HEK293 (cell line): ENCODE results near the gene EGFLAM.

ENCODE experiments used
- ZNF626 ChIP-seq: fragments of 450-650 bp; sonication (Bioruptor Pico); formaldehyde crosslinking; IDR thresholded peaks from 2 replicates; pipeline ENCODE4 v1.5.1; 2018; ENCODE audit warnings: missing biosample characterization, missing genetic modification characterization, inconsistent platforms
- TF ChIP-seq, protein P1 (sequence below): fragments of 450-650 bp; formaldehyde crosslinking; IDR thresholded peaks from 2 replicates; pipeline ENCODE4 v1.5.1; 2016; ENCODE audit warnings: missing biosample characterization, missing genetic modification characterization
- TF ChIP-seq, protein P2 (sequence below): fragments of 450-650 bp; formaldehyde crosslinking; IDR thresholded peaks from 2 replicates; pipeline ENCODE4 v1.5.1; 2017; ENCODE audit warnings: missing biosample characterization, mild to moderate bottlenecking, missing genetic modification characterization, moderate library complexity
- TF ChIP-seq, protein P3 (sequence below): fragments of 450-650 bp; formaldehyde crosslinking; IDR thresholded peaks from 2 replicates; pipeline ENCODE4 v1.5.1; 2016; ENCODE audit warnings: missing biosample characterization, missing genetic modification characterization, borderline replicate concordance

The EGFLAM gene

DNA sequence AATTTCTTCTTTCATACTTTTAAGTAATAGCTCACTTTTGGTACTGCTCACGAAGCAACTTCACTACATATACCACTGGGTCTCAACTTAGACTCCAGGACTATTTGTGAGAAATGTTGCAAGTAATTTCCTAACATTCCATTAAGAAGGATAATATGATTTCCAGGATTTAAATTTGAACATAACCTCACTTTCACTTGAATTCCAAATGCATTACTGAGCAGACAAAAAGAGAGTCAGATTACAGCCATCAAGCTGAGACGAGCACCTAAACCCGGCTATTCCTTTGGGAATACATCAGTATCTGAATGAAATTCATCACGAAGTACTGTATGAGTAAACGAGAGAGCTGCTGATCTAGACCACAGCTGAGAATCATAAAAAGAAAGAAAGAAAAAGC is 250.8 kb downstream of the EGFLAM start (continued):
- TF ChIP-seq, protein P1, sequence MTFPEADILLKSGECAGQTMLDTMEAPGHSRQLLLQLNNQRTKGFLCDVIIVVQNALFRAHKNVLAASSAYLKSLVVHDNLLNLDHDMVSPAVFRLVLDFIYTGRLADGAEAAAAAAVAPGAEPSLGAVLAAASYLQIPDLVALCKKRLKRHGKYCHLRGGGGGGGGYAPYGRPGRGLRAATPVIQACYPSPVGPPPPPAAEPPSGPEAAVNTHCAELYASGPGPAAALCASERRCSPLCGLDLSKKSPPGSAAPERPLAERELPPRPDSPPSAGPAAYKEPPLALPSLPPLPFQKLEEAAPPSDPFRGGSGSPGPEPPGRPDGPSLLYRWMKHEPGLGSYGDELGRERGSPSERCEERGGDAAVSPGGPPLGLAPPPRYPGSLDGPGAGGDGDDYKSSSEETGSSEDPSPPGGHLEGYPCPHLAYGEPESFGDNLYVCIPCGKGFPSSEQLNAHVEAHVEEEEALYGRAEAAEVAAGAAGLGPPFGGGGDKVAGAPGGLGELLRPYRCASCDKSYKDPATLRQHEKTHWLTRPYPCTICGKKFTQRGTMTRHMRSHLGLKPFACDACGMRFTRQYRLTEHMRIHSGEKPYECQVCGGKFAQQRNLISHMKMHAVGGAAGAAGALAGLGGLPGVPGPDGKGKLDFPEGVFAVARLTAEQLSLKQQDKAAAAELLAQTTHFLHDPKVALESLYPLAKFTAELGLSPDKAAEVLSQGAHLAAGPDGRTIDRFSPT (tag by site-specific recombination), result 0 out of 2 replicates have a peak, but pooled peaks have one; percentile 14
- TF ChIP-seq, protein P2, sequence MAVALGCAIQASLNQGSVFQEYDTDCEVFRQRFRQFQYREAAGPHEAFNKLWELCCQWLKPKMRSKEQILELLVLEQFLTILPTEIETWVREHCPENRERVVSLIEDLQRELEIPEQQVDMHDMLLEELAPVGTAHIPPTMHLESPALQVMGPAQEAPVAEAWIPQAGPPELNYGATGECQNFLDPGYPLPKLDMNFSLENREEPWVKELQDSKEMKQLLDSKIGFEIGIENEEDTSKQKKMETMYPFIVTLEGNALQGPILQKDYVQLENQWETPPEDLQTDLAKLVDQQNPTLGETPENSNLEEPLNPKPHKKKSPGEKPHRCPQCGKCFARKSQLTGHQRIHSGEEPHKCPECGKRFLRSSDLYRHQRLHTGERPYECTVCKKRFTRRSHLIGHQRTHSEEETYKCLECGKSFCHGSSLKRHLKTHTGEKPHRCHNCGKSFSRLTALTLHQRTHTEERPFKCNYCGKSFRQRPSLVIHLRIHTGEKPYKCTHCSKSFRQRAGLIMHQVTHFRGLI (tag by site-specific recombination), result no peak
- TF ChIP-seq ZNF626, result no peak
- TF ChIP-seq, protein P3, sequence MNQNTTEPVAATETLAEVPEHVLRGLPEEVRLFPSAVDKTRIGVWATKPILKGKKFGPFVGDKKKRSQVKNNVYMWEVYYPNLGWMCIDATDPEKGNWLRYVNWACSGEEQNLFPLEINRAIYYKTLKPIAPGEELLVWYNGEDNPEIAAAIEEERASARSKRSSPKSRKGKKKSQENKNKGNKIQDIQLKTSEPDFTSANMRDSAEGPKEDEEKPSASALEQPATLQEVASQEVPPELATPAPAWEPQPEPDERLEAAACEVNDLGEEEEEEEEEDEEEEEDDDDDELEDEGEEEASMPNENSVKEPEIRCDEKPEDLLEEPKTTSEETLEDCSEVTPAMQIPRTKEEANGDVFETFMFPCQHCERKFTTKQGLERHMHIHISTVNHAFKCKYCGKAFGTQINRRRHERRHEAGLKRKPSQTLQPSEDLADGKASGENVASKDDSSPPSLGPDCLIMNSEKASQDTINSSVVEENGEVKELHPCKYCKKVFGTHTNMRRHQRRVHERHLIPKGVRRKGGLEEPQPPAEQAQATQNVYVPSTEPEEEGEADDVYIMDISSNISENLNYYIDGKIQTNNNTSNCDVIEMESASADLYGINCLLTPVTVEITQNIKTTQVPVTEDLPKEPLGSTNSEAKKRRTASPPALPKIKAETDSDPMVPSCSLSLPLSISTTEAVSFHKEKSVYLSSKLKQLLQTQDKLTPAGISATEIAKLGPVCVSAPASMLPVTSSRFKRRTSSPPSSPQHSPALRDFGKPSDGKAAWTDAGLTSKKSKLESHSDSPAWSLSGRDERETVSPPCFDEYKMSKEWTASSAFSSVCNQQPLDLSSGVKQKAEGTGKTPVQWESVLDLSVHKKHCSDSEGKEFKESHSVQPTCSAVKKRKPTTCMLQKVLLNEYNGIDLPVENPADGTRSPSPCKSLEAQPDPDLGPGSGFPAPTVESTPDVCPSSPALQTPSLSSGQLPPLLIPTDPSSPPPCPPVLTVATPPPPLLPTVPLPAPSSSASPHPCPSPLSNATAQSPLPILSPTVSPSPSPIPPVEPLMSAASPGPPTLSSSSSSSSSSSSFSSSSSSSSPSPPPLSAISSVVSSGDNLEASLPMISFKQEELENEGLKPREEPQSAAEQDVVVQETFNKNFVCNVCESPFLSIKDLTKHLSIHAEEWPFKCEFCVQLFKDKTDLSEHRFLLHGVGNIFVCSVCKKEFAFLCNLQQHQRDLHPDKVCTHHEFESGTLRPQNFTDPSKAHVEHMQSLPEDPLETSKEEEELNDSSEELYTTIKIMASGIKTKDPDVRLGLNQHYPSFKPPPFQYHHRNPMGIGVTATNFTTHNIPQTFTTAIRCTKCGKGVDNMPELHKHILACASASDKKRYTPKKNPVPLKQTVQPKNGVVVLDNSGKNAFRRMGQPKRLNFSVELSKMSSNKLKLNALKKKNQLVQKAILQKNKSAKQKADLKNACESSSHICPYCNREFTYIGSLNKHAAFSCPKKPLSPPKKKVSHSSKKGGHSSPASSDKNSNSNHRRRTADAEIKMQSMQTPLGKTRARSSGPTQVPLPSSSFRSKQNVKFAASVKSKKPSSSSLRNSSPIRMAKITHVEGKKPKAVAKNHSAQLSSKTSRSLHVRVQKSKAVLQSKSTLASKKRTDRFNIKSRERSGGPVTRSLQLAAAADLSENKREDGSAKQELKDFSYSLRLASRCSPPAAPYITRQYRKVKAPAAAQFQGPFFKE, result no peak
